Right cardiac atrium (tissue), 5 donors: Measurements from ENCODE around the gene DCUN1D3. TPM values are rescaled to one million over a fixed set of nuclear protein-coding genes. Genes with fewer than 3 reads are reported as not detected.

Experiments
- ATAC-seq, 2 donors: fragments of 200-7000 bp; cut with Tn5 transposase; one replicate each; pipeline versions ENCODE4 v1.8.0 to v1.9.1; 2020; ENCODE audit warnings: moderate library complexity in 2 of 2, mild to moderate bottlenecking in 1 of 2
- DNase-seq, 3 donors: peaks; one replicate each; pipeline ENCODE4 v3.0.0-alpha.2; 2020
- H3K27ac ChIP-seq: one replicate; pipeline ENCODE4 v1.5.1; 2013; ENCODE audit warnings: mild to moderate bottlenecking, low read length, control low read depth, moderate library complexity
- H3K27me3 ChIP-seq: one replicate; pipeline ENCODE4 v1.6.1; 2013; ENCODE audit not compliant: control insufficient read depth, insufficient read depth
- H3K4me1 ChIP-seq: one replicate; pipeline ENCODE4 v1.6.1; 2013; ENCODE audit warnings: low read length; ENCODE audit not compliant: control insufficient read depth, insufficient read depth
- H3K4me3 ChIP-seq: one replicate; pipeline ENCODE4 v1.5.1; 2013; ENCODE audit warnings: low read length, control low read depth
- H3K9me3 ChIP-seq: one replicate; pipeline ENCODE4 v1.6.1; 2013; ENCODE audit warnings: low read length; ENCODE audit not compliant: control insufficient read depth
- WGBS: extraction: QIAGEN DNeasy Blood & Tissue Kit; methylation state at CpG from one replicate; pipeline ENCODE4 v1.1.7; 2013; 5-methylcytosine and 5-hydroxymethylcytosine counted together
- intact Hi-C, 4 donors: fragments of 100-400 bp; cut with DNase I; formaldehyde crosslinking; loops; one replicate each; pipeline versions ENCODE4 v1.11.0 to v1.14.0; 2022 to 2023
- polyA plus RNA-seq: library from polyadenylated mRNA; stranded (reverse); fragments of 200-250 nt; gene quantifications from one replicate; pipeline ENCODE4 v1.2.3, GENCODE V29; 2013
- total RNA-seq, 4 donors: library from RNA; stranded (reverse); fragmentation: NEBNext Ultra II Directional; extraction: Animal tissue kit (Norgen Biotek cat#: 25700); gene quantifications; one replicate each; pipeline ENCODE4 v1.2.1, GENCODE V29; 2021
- donor health status: healthy with polysubstance abuse.
- donor health status: DM: no; HTN: yes; CAD: no.
- donor health status: DM: no; HTN: no; CAD: no.
- donor health status: DM: no; HTN: yes; CAD: no; lungs with severe emphysema.
- donor health status: DM: yes; HTN: yes; CAD: no.

The DCUN1D3 gene
- total and polyA plus RNA-seq, 5 donors = 4.7 to 20.2 (median 10.4) TPM

- Histone ChIP-seq H3K9me3 (no peaks in the 10 kb centered on the region), H3K27me3 (no peaks in the 10 kb centered on the region), H3K4me3 (no peak overlapping the region), H3K4me1 (peaks cover 3% of the 10 kb centered on the region), H3K27ac (no peak overlapping the region)
- intact Hi-C loops = no loop called here
- 52% methylated on average over 4 of the region's 4 CpGs for WGBS
- DNase-seq (peak; percentile 63 to 82 (median 76)), ATAC-seq (peak; percentile 78 to 87)
Measured at GRCh38 chr16:20918486-20919239, 18.5 kb upstream of the DCUN1D3 start.

- Histone ChIP-seq H3K4me1 (peaks cover 3% of the 10 kb centered on the region), H3K9me3 (no peaks in the 10 kb centered on the region), H3K27ac (no peak overlapping the region), H3K4me3 (no peak overlapping the region), H3K27me3 (no peaks in the 10 kb centered on the region)
- no peak for DNase-seq
- intact Hi-C loops = no loop called here
- ATAC-seq = no peak
- 83% methylated on average over 4 of the region's 4 CpGs for WGBS
Measured at GRCh38 chr16:20916942-20917341, 16.8 kb upstream of the DCUN1D3 start.

- WGBS = 86% methylated on average over 10 of the region's 10 CpGs
- no peak for ATAC-seq
- no peak overlapping the region for H3K27ac ChIP-seq
- no peak overlapping the region for H3K4me3 ChIP-seq
- no peak for DNase-seq
- H3K4me1 ChIP-seq = peaks cover 3% of the 10 kb centered on the region
- no peaks in the 10 kb centered on the region for H3K9me3 ChIP-seq
- intact Hi-C loops = no loop called here
- no peaks in the 10 kb centered on the region for H3K27me3 ChIP-seq
Measured at GRCh38 chr16:20916289-20916688, 16.1 kb upstream of the DCUN1D3 start.

GRCh38 chr16:20911361-20911760 is 11.2 kb upstream of the DCUN1D3 start:
- DNase-seq = no peak
- Histone ChIP-seq H3K27ac (peak overlapping the region; percentile 48), H3K4me3 (no peak overlapping the region), H3K27me3 (no peaks in the 10 kb centered on the region), H3K9me3 (no peaks in the 10 kb centered on the region), H3K4me1 (peaks cover 13% of the 10 kb centered on the region)
- intact Hi-C loops = no loop called here
- no peak for ATAC-seq
- WGBS = 52% methylated on average over 1 of the region's 1 CpG

- 50% methylated on average over 2 of the region's 2 CpGs for WGBS
- Histone ChIP-seq H3K4me3 (no peak overlapping the region), H3K27ac (no peak overlapping the region), H3K27me3 (no peaks in the 10 kb centered on the region), H3K9me3 (no peaks in the 10 kb centered on the region), H3K4me1 (peaks cover 16% of the 10 kb centered on the region)
- intact Hi-C loops = no loop called here
- DNase-seq = no peak
- ATAC-seq = peak; percentile 44 to 88
Measured at GRCh38 chr16:20910781-20911321, 10.7 kb upstream of the DCUN1D3 start.

- H3K9me3 ChIP-seq = no peaks in the 10 kb centered on the region
- DNase-seq (no peak), ATAC-seq (peak; percentile 47 to 59)
- 67% methylated on average over 4 of the region's 4 CpGs for WGBS
- intact Hi-C loops = loop anchor here (5.0 to 10.0 kb wide), 2 partner anchors 52 to 54 kb away; no protein-coding TSS in a partner anchor
- H3K27me3 ChIP-seq = no peaks in the 10 kb centered on the region
- H3K4me3 ChIP-seq = no peak overlapping the region
- peaks cover 21% of the 10 kb centered on the region for H3K4me1 ChIP-seq
- H3K27ac ChIP-seq = peak overlapping the region; percentile 94
Measured at GRCh38 chr16:20906341-20907255, 6.4 kb upstream of the DCUN1D3 start.

GRCh38 chr16:20905576-20905975 is 5.4 kb upstream of the DCUN1D3 start:
- intact Hi-C loops = loop anchor here (5.0 to 10.0 kb wide), 2 partner anchors 51 to 53 kb away; no protein-coding TSS in a partner anchor
- ATAC-seq = no peak
- Histone ChIP-seq H3K27me3 (no peaks in the 10 kb centered on the region), H3K9me3 (no peaks in the 10 kb centered on the region), H3K4me3 (no peak overlapping the region), H3K27ac (peak overlapping the region; percentile 42), H3K4me1 (peaks cover 23% of the 10 kb centered on the region)
- WGBS = 58% methylated on average over 3 of the region's 3 CpGs
- no peak for DNase-seq

- WGBS = 30% methylated on average over 3 of the region's 3 CpGs
- no peak overlapping the region for H3K27ac ChIP-seq
- no peaks in the 10 kb centered on the region for H3K9me3 ChIP-seq
- H3K27me3 ChIP-seq = no peaks in the 10 kb centered on the region
- H3K4me1 ChIP-seq = peaks cover 21% of the 10 kb centered on the region
- DNase-seq = no peak
- no peak for ATAC-seq
- no peak overlapping the region for H3K4me3 ChIP-seq
- intact Hi-C loops = loop anchor here (5.0 to 10.0 kb wide), 2 partner anchors 50 to 52 kb away; no protein-coding TSS in a partner anchor
Measured at GRCh38 chr16:20904507-20905081, 4.4 kb upstream of the DCUN1D3 start.

- DNase-seq (no peak), ATAC-seq (no peak)
- peaks cover 21% of the 10 kb centered on the region for H3K4me1 ChIP-seq
- H3K9me3 ChIP-seq = no peaks in the 10 kb centered on the region
- intact Hi-C loops = loop anchor here in 3 of 4 donors (10.0 kb wide), 1 partner anchor 49 kb away; no protein-coding TSS in a partner anchor
- no peaks in the 10 kb centered on the region for H3K27me3 ChIP-seq
- 38% methylated on average over 5 of the region's 5 CpGs for WGBS
- no peak overlapping the region for H3K4me3 ChIP-seq
- no peak overlapping the region for H3K27ac ChIP-seq
Measured at GRCh38 chr16:20903899-20904506, 3.8 kb upstream of the DCUN1D3 start.

- intact Hi-C loops = loop anchor here in 3 of 4 donors (10.0 kb wide), 1 partner anchor 49 kb away; no protein-coding TSS in a partner anchor
- H3K4me3 ChIP-seq = no peak overlapping the region
- H3K4me1 ChIP-seq = peaks cover 21% of the 10 kb centered on the region
- WGBS = 75% methylated on average over 5 of the region's 5 CpGs
- H3K27me3 ChIP-seq = no peaks in the 10 kb centered on the region
- ATAC-seq (no peak), DNase-seq (no peak)
- no peak overlapping the region for H3K27ac ChIP-seq
- no peaks in the 10 kb centered on the region for H3K9me3 ChIP-seq
Measured at GRCh38 chr16:20903116-20903898, 3.1 kb upstream of the DCUN1D3 start.
